GM18517 (cell line): ENCODE data around the gene JADE1.
A peak's percentile ranks its signal among the peaks of the same experiment; 100 is the strongest.

Experiments
- ATAC-seq: cut with Tn5 transposase; IDR thresholded peaks from one replicate; pipeline ENCODE4 v1.9.1; 2021; ENCODE audit warnings: mild to moderate bottlenecking, moderate library complexity; ENCODE audit not compliant: unreplicated experiment

JADE1 gene

DNA sequence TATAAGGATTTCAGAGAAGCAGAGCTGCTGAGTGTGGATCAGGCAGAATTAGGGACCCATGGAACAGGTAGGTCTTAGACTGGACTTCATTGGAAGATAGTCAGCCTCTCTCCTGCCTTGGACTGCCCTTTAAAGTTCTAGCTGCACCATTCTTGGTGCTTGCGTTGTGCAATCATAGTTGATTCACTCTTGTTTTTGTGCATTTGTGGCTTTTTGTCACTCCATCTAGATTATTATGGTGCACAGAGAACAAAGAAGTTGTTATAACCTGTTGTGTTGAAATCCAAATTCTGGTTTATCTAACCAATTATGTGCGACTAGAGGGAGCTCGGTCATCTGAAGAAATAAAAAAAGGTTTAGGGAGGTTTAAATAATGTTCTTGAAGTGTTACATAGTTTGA lies 59.3 kb downstream of the JADE1 start:
- ATAC-seq: no peak

DNA sequence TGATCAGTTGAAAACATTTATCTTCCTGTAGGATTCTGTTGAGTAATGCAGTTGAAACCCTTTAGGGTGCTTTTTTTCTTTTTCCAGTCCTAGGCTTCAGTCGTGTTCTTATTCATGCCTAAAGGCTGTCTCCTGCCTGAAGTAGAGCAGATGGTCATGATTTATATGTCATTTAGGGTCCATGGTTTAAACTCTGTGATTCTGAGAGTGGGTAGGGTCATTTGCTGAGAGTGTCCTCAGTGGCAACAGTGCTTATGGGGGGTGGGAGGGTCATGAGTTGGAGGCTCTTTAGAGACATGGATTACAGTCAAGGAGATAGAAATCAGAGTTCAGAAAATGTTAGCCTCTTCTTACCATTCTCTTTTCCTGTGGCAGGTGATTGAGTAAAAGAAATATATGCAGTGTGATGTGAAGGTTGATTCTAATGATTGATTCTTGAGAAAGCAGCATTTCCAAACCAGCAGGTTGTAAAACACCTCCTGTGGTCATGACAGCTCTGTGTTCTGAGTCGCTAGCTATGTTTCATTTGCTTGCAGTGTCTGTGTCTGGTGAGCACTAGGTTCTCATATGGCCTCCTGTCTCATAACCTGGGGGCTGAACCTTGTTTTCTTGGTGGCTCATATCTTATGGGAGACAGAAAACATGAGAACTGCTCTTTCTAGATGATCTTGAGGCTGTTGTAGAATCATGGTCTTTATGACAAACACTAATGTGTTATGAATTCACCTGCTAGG lies 60.4 kb downstream of the JADE1 start:
- ATAC-seq: no peak

DNA sequence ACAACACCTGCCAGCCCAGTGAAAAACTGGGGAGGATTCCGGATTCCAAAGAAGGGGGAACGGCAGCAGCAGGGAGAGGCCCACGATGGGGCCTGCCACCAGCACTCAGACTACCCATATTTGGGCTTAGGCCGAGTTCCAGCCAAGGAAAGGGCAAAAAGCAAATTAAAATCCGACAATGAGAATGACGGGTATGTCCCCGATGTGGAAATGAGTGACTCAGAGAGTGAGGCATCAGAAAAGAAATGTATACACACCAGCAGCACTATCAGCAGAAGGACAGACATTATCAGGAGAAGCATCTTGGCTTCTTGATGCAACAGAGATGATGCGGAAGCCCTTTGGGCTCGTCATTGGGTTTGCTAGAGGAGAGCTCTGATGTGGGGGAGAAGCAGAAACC lies 62.4 kb downstream of the JADE1 start:
- no peak for ATAC-seq

DNA sequence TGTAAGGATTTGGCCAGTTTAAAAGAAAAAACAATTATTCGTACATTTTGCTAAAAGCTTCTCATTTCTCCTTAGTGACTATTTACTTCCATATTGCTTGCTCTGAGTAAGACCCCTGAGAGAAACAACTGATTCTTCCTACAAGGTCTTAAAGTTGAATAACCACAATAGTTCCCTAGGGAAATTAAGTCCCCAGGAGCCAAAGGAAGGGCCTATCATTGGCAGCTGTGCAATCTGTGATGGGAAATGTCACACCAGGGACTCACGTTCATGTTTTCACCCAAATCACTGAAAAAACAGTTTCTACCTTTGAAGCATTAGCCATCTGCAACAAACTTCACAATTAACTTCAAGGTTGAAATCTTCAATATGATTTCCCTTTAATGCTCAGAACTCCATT lies 66.7 kb downstream of the JADE1 start:
- ATAC-seq: no peak

DNA sequence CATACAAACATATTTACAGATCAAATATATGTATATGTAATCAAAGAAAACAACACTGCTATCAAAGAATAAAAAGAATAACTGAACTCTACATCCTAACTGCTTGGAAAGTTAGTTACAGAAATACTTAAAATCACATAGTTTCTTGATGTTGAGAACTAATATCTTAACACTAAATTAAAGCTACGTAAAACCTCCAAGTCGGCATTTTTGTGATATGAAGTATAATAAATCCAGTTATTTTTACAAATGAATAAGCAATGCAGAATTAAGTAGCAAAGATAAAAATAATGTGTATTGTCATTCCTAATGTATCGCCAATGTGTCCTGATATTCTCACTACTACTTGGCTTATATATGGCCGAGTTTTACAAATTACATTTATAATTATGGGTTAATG lies 68.4 kb downstream of the JADE1 start:
- ATAC-seq: no peak

DNA sequence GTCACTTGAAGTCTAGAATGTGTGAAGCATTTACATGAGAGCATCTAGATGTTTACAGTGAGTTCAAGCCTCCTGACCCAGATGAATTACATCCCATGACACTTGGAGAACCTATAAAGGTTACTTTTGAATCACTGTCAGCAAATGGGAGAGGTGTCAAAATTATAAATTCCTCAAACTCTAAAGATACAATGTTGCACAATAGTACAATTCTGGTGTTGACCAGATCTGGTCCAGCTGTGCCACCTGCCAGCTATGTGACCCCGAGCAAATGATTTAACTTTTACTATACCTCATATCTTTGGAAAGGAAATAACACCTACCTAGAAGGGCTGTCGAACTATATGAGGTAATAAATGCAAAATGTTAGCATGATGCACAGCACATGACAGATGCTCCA lies 69.8 kb downstream of the JADE1 start:
- ATAC-seq: no peak

DNA sequence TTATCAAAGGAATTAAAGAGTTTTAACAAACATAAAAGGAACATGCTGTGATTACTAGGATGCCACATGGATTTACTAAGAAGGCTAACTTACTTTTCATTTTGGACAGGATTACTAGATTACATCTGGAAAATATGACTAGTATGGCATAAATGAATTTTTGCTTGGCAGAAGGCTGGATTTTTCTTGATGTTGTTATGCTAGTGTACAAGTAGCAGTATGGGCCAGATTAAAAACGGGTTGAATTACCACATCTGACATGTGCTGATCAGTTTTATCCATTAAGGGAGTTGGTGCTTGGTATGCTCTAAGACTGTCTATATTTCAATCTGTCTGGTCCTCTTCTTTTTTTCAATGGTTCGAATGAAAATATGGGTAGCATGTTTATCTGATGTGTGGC lies 70.5 kb downstream of the JADE1 start:
- ATAC-seq: no peak

DNA sequence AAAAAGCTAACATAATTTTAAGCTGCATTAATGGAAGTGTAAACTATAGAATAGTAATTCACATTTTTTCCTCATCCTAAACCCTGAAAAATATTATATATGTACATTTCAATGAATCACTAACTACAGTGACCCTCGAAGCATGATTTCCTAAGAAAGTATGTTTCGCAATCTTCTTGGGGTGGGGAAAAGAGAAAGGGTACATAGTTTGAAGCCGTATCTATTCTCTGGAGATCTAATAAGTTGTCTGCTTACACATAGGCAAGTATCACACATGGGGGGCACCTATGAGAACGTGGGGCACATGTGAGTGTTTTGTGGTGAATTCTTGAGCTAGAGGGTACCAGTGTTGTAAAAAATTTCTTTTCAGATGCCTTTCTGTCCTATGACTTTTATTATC lies 71.2 kb downstream of the JADE1 start:
- ATAC-seq: no peak

DNA sequence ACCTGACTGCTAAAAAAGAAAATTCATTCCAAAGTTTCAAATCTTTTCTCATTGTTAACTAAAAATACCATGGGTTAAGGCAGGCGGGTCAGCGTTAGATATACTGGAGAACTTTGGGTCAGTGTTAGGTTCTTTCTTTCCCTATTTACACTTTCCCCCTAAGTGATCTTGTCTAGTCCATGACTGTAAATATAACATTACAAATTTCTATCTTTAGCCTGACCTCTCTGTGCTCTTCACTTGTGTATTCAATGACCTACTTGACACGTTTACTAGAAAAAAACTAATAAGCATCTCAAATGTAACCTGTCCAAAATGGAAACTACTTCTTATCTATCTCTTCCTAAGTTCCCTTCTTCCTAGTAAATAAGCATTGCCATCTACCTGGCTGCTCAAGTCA lies 95.3 kb downstream of the JADE1 start:
- ATAC-seq: no peak

DNA sequence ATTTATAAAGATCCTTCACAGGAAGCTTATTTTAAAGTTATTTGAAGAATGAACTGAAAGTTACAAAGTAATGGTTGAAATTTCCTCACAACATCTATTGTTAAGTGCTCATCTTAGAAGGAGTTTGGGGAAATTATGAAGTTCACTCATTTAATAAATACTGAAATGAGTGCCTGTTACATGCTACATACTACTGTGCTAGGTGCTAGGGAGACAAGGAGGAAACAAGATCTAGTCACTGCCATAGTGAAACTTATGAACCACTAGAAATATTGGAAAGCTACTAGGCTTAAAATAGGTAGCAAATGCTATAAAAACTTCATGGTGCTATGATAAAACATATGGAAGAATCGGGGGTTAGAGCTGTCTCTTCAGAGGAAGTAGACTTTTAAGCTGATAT lies 97.1 kb downstream of the JADE1 start:
- ATAC-seq: no peak

DNA sequence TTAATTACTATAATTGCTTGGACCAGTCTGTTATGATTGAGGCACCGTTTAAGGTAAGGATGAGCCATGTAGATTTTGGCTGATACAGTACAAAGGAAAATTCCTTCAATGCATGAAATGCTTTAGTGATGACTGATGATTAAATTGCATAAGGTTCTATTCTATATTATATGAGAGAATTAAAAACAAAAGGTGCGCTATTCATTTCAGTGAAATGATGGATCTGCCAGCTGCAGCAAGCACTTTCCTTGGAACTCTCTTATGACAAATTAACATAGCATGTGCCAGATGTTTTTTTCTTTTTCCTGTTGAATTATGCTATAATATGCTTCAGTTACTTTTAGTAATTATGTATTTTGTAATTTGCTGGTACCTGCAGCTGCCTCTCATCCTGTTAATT lies 98.5 kb downstream of the JADE1 start:
- ATAC-seq: no peak

DNA sequence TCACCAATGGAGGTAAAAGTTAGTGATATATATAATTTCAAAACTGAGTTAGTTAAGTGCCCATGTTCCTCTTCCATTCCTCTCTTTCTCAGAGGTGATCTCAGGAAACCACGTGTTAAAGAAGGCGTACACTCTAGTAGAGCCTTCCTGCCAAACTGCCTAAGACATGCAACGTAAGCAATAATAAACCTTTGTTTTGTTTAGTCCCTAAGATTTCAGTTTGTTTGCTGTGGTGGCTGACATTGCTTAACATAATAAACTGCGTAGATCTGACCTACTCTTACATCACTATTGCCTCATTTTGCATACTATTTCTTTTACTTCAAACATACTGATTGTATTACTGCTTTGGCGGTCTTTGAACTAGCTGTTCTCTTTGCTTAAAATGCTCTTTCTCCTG lies 99.2 kb downstream of the JADE1 start:
- ATAC-seq: no peak

DNA sequence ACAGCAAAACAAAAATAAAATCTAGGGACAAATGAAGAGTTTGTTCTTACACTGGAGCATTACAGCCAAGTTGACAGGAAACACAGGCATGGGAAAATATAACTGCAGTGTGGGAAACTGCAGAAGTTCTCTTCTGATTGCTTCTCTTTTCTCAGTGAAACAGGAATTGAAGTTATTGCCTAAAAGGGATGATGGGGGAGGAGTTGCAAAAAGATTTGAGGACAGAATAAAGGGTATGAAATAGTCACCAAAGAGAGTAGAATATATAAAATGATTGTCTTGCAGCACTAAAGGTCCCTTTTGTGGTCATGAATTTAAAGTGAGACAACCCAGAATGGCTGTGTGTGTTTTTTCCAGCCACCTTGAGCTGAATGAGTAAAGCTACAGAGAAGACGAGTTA lies 103.7 kb downstream of the JADE1 start:
- no peak for ATAC-seq

DNA sequence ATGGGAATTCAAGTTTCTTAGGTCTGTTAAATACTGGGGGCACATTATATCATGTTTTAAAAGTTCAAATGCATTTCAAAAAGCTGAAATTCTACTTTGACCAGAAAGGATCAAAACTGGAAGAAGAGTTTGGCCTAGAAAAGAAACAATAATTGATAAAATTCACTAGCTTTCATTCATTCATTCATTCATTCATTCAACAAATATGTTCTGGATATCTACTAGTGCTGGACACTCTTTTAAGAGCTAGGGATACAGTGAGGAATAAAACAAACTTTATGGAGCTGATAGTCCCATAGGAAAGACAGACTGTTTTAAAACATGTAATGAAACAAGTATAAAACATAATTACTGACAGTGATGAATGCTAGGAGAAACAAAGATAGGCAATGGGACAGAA lies 106.0 kb downstream of the JADE1 start:
- no peak for ATAC-seq

DNA sequence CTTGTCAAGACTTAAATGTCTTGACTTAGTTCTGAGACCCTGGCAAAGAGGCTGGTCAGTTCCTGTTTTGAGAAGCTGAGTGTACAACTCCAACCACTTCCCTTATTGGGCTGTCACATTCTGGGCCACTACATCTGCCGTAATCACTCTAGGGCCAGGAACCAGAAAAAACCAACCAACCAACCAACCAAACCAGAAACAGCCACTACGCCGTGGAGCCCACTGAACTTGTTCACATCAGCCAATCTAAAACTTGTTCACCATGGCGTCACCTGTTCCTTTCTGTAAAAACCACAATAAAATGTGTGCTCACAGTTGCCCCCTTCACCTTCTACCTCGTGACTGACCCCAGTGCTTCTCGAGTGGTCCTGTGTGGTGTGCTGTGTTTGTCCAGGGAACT lies 107.3 kb downstream of the JADE1 start:
- peak; percentile 78 for ATAC-seq

DNA sequence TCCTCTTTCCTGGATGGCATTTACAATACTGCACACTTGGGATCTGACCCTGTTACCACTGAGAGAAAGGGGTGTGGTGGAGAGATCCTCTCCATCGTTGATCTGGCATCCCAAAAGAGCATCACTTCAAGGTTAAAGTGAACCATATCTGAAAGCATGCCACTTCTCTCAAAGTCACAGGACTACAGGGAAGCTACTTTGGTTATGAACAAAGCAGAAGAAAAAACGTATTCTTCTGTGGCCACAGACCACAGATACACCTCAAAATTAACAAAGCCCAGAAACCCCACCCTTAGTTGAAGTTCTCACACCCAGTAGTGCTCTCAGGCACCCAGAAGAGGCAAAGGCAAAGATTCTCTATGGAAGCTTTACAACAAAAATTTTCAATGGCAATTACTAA lies 108.3 kb downstream of the JADE1 start:
- peak; percentile 67 for ATAC-seq

DNA sequence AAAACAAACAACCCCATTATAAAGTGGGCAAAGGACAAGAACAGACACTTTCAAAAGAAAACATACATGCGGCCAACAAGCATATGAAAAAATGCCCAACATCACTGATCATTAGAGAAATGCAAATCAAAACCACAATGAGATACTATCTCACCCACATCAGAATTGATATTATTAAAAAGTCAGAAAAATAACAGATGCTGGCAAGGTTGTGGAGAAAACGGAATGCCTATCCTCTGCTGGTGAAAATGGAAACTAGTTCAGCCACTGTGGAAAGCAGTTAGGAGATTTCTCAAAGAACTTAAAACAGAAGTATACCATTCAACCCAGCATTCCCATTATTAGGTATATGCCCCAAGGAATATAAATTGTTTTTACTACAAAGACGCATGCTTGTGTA lies 112.5 kb downstream of the JADE1 start:
- ATAC-seq: no peak
